Stimulated activated CD8-positive, alpha-beta memory T cell treated with anti-CD3 and anti-CD28 coated beads, Interleukin-12 subunit alpha, Interleukin-12 subunit beta, amount 100 ng/mL, for 1 hour (primary cell): ENCODE data around the gene DNER.
"Not testable (repeated sequence)": the region's sequence is repeated elsewhere in the genome, so short reads cannot be mapped to it uniquely, and the experiment has no call there.

Source experiments
- DNase-seq: peaks from one replicate; pipeline ENCODE4 v3.0.0-alpha.2; 2020; ENCODE audit warnings: low read depth

DNER gene

DNA sequence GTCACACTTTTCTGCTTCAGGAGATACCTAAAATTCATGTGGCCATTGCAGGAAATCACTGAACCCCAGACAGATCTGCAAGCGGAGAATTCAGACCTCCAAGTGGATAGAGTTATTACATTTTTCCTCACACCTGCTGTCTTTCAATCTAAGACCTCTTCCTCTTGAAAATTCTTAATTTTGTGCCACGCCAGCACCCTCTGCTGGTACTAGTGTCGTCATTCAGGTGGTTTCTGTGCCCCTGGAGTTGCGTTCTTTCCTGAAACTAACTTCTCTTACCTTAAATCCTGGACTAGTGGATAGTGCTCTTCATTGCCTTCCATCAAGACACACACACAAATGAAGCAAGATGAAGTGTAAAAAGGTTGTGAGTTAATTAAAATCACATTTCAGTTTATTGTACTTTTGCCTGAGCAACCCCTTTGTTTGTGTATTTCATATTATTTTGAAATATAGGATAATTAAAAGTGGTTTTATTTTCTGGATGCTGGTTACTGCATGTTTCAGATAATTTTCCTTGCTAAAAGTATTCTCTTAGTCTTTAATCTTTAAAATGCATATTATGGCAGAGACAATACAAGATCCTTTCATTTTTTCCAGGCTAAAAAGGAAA lies 1.6 kb upstream of the DNER start:
- DNase-seq = no peak

DNA sequence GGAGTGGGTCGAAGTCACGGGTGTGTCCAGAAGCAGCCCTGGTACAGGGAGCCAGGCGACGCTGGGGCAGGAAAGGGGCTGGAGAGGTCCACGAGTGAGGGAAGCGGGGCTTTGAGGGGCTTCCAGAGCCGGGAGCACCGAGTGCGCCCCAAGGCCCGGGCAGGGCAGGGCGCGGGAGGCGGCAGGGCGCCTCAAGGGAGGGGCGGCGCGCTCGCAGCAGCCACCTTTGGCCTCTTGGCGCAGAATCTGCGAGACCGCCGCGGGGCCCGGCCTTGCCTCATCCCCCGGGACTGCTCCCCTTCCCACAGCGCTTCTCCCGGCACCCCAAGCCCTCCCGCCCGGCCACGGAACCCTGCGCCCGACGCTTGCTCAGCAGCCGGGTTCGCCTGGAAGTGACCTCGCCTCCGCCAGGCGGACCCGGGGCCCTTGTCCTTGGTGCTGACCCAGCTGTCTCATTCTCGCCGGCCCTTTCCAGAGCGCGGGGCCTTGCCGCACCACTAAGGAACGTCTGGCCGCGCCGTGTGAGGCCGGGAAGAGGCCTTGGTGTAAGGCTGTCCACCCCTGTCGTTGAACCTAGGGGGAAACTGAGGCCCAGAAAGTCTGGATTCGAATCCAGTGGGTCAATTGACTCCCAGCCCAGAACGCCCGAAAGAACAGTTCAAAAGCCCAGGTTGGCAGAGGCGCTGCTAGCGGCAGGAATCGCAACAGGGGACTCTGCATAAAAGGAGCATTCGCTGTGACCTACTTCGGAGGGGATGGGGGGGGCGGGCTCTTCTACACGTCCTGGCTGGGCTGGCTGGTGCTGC lies 584 bp upstream of the DNER start:
- DNase-seq = no peak

DNA sequence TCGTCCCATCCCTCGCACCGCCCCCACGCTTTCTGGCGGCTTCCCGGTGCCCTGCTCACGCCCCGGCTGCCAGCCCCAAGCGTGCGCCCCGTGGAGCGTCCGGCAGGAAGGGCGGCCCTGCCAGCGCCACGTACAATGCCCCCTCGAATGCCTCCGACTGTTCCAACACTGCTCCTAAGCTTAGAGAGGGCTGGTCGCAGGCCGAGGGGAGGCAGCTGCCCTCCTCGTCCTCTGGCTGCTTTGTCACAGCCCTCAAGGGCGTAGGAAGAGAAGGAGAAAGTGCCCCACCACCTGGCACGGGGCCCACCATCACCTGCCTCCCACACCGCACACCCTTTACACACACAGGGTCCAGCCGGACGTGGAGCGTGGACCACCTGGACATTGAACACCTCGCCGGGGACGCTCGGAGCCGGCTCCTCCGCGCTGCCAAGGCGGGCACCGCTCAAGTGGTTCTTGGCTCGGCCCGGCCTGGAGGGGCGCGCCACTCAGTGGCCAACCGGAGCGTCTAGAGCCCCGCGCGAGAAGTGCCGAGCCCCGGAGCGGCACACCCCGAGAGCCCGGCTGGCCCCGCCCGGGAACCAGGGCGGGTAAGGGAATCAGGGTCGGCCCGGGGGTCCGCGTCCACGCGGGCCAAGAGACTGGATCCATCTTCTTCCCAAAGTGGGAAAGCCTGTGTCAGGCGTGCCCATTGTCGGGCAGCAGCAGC lies 830 bp downstream of the DNER start:
- DNase-seq = no peak

DNA sequence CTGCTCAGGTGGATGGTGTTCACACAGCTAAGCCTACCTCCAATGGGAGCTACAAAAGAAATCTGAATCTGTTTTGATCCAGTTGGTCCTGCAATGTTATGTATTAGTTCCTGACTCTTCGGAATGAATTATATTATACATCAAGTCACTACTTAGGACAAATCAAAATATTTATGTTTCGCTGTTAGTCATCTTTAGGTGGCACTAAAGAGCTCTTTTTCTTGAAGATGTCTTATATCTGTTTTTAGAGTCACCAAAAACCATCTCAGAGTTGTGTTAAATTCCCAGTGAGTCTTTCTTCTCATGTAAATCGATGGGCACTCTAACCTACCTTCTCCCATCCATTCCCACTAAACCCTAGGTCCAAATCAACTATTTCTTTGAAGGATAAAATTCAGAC lies 2.2 kb downstream of the DNER start:
- DNase-seq = no peak

DNA sequence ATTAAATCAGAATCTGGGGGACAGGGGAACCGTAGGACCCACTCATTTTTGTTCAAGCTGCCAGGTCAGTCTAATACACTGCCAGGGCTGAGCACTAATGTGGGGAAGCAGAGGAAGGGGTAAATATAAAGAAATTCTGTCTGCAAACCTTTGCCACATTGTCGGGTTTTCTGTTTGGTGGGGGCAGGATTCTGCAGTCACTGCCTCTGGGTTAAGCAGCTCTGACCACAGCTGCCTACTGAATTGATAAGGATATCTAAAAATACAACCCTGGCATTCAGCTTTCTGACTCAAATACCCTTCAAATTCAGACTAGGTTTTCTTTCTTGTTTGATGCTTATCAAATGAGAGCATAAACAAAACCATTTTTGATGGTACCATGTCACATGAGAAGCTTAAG lies 6.0 kb downstream of the DNER start:
- no peak for DNase-seq

DNA sequence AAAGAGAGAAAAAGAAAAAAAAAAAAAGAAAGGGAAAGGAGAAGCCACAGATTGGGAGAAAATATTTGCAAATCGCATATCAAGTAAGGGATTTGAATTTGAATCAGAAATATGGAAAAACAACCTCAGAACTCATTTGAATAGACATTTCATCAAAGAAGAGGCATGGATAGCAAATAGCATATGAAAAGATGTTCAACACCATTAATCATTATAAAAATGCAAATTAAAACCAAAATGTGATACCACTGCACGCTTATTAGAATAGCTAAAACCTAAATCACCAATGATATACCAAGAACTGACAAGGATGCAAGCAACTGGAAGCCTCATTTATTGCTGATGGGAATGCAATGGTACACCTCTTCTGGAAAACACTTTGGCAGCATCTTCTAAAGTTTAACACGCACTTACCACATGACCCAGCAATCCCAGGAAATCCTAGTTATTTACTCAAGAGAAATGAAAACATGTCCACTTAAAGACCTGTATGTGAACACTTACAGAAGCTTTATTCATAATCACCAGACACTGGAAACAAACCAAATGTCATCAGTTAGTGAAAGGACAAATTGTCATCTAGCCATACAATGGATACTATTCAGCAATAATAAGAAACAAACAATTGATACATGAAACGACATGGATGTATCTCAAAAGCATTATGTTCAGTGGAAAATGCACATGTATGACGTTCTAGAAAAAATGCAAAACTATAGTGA lies 10.3 kb downstream of the DNER start:
- DNase-seq = no peak

DNA sequence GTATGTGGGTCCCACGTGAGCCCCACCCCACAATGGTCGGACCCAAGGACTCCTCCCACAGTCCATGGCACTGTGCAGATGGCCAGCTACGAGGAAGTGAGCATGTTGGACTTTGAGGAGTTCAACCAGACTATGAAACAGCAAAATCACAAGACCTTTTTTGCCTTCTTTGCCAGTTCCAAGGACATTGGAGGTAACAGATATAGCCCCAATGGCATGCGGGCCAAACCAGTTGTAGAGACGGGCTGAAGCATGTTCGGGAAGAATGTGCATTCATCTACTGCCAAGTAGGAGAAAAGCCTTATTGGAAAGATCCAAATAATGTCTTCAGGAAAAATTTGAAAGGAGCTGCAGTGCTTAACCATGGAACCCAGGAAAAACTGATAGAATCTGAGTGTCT lies 12.6 kb downstream of the DNER start:
- DNase-seq = no peak

DNA sequence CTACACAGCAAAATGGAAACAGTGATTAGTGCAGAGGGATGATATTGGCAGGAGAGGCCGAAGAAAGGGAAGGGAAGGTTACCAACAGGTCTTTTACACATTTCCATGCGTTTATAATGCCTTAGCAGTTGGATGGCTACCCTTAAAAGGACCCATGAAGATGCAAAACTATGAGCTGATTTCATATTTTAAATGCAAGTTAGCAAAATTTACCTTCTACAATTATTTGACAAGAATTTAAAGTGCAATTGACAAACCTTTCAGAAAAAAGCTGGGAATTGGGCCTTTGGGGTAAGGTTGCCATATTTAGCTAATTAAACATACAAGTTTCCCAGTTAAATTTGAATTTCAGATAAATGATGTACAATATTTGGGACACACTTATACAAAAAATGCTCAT lies 13.3 kb downstream of the DNER start:
- DNase-seq = no peak

DNA sequence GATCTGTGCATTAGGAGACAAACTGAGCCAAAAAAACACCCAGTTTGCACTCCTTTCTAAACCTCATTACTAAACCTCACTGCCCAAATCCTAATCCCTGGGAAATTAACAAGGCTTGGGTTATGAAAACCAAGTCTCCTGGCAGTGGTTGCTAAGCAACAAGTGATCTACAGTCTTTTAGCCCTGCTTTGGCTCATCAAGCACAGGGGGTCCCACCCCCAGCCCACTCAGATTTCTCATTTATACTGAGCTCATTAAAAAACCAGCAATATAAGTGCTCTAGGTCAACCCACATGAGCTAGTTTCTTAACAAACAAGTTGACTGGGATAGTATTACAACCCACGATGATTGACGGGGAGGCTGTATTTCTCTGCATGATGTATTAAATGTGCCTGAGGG lies 18.4 kb downstream of the DNER start:
- DNase-seq = no peak

DNA sequence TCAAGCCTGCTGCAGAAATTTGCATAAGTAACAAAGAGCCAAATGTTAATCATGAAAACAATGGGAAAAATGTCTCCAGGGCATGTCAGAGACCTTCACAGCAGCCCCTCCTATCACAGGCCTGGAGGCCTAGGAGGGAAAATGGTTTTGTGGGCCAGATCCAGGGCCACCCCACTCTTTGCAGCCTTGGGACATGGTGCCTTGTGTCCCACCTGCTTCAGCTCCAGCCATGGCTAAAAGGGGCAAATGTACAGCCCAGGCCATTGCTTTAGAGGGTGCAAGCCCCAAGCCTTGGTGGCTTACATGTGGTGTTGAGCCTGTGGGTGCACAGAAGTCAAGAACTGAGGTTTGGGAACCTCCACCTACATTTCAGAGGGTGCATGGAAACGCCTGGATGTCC lies 20.5 kb downstream of the DNER start:
- DNase-seq = not testable (repeated sequence)

DNA sequence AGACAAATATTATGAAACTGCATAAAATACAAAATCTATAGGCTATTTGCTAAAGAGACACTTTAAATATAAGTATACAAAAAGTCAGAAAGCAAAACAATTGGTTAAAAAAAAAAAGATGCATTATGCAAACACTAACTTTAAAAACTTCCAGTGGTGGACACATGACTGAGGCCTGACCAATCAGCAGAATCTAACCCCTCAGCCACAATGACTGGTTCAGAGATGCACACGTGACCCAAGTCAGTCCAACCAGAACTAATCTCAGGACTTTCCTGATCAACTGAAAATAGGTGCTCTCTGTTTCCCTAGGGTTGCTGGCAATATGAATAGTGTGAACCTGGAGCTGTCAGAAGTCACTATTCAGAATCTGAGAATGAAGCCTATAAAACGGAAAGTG lies 22.7 kb downstream of the DNER start:
- DNase-seq = no peak

DNA sequence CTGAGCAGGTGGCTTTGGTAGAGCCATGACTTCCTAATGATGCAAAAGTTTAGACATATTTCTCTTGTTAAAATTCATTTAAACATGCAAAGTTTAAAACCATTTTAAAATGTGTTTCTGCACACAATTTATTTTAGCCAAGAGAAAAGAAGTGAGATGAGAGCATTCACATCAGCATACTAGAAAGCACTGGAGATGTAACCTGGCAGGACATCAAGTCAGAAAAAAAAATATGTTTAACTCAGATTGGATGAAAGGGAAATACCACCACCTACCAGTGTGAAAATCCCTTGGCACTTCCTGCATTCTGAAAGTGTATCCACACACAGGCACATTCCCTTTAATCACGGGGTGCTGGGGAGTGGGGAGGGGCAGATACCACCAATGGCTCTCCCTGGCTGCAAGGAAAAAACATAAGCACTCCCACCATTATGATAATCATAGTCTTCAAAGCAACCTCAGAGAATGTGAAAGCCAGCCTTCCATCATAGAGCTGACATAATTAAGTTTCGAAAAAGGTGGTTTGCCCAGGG lies 25.0 kb downstream of the DNER start:
- no peak for DNase-seq

DNA sequence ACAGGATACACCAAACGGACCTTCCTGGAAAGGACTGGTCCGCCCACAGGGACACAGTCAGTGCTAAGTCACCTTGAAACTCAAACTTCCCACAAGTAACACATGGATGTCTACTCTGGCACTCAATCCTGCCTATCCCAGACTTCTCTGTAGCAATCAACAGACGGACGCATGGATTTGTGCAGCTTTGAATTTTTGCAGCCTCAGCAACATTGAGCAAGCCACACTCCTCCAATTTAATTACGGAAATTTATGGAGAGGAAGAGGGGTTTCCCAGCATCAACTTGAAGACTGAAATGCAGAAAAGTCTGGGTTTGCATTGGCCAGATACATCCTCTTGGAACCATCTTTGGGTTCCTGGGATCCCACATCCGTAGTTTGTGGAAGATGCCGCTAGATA lies 26.2 kb downstream of the DNER start:
- no peak for DNase-seq

DNA sequence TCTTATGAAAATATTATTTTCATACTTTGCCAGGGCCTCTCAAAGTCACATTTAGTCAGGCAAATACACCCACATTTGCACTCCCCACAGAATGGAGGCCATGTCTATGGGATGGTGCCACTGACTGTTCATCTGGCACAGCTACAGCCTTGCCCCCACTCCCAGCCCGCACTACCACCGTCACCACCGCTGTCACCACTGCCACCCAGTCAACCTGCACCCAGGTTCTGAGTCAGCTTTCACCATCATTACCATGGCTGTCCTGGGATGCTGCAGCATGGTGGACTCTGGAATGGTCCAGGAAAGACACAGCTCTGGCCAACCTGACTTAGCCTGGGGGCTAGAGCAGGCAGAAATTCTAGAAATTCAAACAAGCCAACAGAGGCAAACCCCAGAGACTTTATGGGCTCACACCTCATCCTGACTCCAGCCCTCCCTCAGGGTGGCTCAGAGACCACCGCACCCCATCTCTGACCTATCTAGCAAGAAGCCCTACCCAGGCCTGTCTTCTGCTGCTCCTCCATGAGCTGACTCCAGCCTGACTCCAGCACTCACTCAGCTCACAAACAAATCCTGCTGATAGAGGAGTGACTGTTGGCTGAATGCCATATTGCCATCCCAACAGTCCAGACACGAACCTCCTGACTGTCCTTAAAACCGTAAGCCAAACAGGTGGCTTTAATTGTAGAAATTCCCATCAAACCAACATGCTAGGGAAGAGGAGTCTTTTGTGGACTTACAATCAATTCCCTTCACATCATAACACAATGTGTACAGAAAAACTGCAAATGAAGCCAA lies 28.0 kb downstream of the DNER start:
- no peak for DNase-seq

DNA sequence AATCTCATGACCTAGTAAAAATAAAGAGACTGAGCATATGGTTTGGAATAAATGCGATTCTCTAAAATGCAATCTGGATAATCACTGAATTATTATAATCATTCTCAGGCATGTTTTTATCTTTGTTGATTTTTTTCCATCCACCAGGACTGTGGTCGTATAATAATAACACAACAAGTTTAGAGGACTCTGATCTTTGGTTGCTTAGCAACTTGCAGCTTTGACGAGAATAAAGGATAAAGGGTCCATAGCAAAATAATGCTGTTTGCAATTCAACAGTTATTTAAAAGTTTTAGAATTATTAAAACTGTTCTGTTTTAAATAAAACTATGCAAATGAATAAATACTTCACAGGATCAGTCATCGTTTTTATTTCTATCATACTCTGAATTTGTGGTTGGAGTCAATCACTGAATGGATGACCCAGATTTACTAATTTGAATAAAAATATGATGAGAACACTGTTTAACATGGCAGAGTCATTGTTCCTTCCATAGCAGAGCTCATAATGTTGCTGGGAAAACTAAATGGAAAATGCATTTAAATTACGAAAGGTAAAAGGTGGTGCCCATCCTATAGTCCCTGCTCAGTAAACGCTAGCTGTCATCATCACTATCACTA lies 29.3 kb downstream of the DNER start:
- DNase-seq = no peak

DNA sequence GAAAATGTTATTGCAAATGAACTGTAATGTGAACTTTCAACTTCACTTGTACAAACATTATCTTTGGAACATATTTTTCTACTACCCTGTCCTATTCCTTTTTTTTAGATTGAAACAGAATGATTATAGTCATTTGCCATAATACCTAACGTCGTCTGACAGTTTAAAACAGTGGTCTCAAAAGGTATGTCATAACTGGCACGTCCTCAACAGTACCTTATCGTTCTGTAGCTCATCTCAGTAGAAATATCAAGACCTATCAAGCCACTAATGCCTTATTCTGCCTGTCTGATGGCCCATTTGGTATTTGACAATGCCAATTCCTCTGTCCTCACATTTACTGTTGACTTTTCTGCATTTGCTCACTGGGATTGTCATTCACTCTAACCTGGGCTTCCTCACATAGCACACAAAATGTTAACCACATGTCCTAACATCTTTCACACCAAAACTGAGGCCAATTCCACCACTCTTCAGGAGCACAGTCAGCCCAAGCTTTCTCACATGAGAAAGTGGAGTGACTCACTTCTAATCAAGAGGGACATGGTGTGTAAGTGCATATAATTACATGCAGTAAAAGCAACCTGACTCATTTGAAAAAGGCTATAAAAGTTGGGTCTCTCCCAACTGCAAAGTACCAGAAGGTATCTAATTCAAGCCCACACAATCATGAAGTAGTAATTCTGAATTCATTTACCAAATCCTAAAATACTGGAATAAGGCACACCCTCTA lies 34.8 kb downstream of the DNER start:
- DNase-seq = no peak

DNA sequence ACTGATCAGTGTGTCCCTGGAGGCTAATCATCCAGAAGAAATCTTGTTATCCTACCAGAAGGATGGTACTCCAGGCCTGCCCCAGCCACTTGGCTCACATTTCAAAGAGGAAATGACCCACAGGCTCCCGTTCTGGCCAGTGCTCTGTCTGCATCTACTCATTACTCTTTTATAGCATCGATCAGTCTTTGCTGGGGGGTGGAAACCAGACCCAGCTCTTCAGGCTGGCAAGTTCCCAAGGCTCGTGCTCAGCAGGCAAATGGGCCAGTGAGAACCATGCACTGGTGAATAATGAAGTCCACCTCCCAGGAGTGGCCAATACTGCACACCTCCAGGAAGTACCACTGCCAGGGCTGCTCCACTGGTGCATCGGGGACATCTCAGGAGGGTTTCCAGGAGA lies 38.8 kb downstream of the DNER start:
- no peak for DNase-seq

DNA sequence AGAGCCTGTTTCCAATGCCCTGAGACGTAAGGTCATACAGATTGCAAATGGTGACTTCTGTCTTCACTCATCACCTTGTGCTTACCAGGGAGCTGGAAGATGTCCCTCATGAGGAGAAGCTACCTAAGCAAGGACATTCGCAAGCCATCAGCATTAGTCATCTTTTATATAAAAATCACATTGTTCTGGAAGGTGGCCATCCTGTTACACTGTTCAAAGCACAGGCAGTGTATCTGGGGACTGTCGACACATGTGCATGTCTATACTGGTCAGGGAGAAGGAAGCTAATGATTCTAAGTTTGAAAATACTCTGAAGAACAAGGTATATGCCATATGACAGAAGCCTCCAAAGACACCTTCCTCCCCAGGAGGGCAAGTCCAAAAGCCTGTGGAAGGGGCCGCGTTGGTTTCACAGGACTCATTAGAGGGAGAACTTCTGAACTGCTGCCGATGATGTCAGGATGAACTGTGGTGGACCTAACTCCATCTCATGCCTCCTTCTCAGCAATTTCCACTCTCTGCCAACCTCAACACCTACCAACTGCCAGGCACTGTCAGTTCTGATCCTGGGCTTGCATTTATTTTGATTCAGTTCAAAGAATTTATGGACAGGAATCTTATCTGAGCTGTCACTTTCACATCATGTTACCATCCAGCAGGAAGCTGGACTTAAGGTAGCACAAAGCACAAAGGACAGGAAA lies 39.4 kb downstream of the DNER start:
- no peak for DNase-seq

DNA sequence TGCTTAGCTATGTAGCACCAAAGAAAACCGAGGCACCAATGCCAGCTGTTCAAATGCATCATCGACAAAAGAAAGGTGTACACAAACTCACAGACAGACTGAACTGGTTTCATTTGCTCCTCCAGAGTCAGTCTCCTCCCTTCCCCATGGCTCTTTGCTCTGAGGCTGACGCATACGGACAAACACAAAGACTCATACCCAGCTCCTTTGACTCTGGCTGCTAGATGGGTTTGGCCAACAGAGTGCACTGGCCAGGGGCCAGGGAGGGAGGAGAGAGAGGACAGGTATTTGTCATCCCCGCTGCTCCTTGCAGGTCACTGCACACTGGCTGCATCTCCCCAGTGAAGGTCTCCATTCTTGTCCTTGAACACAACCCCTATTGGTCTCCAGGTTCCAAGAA lies 40.7 kb downstream of the DNER start:
- no peak for DNase-seq

DNA sequence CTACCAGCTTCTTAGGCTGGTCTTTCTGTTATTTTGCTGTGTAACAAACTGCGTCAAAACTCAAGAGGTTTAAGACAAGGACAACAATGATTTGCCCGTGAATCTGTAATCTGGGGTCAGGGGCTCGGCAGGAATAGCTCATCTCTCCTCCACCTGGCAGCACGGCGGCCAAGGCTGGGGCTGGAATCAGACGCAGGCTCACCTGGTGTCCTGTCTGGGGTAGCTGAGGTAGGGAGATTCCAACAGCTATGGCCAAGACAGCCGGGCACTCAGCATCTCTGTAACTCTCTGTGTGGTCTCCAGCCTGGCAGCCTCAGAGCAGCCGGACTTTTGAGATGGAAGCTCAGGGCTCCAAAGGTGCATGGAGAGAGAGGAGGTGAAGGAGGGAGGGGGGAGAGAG lies 42.3 kb downstream of the DNER start:
- no peak for DNase-seq
